RCC 7860 (cell line): ENCODE data around the gene AGPAT4.
A peak's percentile ranks its signal among the peaks of the same experiment; 100 is the strongest.

Experiments used
- DNase-seq: peaks from one replicate; pipeline ENCODE4 v3.0.0-alpha.2; 2015; ENCODE audit warnings: low spot score
- FAIRE-seq: peaks from 2 replicates; lab custom pipeline; 2012; peaks lifted over from hg19 to GRCh38; lab: Jason Lieb, UNC

The AGPAT4 gene

GRCh38 chr6:161257793-161258457 is 15.9 kb downstream of the AGPAT4 start:
- FAIRE-seq: peak; percentile 91
- DNase-seq: peak; percentile 83

DNA sequence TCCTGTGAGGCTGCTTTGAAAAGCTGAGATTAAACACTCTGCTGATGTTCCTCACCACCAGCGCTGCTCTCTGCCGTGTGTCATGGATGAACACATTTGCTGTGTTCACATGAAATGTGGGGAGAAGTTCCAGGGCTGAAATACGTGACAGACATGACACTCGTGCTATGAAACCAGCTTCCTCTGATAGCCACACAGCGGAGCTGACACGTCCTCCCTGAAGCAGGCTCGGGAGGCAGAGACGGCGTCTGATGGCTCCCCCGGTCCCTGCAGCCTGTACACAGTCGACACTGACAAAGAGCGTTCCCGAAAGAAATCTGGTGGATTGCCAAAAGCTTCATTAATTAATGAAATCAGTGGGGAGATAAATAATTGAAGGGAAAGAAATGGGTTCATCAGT is 17.5 kb downstream of the AGPAT4 start:
- no peak for DNase-seq
- FAIRE-seq: no peak

DNA sequence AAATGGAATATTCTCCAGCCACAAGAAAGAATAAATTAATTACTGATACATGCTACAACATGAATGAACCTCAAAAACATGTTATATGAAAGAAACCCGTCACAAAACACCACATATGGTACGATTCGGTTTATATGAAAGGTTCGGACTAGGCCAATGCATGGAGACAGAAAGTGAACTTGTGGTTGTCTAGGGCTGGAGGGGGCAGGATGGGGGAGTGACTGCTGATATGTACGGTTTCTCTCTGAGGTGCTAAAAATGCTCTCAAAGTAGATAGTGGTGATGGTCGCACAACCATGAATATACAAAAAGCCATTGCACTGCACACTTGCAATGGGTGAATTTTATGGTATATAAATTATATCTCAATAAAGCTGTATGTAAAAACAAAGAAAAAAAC is 18.3 kb downstream of the AGPAT4 start:
- DNase-seq (no peak), FAIRE-seq (no peak)

- no peak for FAIRE-seq
Measured at GRCh38 chr6:161254464-161255253, 19.2 kb downstream of the AGPAT4 start.

DNA sequence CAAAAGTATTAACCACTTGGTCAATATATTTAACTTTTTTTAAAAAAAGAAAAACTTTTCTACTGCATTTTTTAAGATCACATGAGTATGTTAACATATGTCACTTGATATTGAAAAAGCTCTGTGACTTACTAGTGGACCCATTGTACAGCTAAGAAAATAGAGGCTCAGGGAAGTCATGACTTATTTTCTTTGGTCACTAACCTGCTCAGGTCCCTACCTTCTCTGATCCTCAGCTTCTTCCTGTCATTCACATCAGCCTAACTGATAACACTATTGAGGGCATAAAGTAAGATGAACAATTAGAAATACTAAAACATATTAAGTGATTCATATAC is 19.8 kb downstream of the AGPAT4 start:
- FAIRE-seq (no peak), DNase-seq (no peak)

More at GRCh38 chr6:161254464-161255253, 19.2 kb downstream of the AGPAT4 start:
- DNase-seq: no peak

GRCh38 chr6:161251345-161251744 is 22.5 kb downstream of the AGPAT4 start:
- no peak for FAIRE-seq
- DNase-seq: no peak

GRCh38 chr6:161249327-161249726 is 24.5 kb downstream of the AGPAT4 start:
- FAIRE-seq (no peak), DNase-seq (no peak)

DNA sequence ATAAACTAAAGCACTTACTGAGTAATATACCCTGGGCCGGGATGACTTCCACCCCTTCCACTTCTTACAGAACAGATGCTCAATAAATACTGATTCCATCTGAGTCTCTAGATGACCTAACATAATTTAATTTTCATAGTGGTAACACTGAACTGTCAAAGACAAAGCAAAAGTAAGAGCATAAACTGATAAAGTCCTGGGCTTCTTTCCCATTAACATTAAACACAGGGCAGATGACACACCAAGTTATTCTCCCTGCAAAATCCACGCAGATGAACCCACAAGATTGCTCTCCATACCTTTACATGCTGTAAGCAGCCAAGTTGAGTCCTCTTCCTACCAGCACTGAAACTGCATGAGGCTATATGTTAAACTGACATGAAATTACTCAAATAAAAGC is 27.1 kb downstream of the AGPAT4 start:
- DNase-seq: no peak
- no peak for FAIRE-seq

- DNase-seq: no peak
- FAIRE-seq: no peak
Measured at GRCh38 chr6:161245363-161245762, 28.5 kb downstream of the AGPAT4 start.

GRCh38 chr6:161244725-161245124 is 29.1 kb downstream of the AGPAT4 start:
- FAIRE-seq (no peak), DNase-seq (no peak)

DNA sequence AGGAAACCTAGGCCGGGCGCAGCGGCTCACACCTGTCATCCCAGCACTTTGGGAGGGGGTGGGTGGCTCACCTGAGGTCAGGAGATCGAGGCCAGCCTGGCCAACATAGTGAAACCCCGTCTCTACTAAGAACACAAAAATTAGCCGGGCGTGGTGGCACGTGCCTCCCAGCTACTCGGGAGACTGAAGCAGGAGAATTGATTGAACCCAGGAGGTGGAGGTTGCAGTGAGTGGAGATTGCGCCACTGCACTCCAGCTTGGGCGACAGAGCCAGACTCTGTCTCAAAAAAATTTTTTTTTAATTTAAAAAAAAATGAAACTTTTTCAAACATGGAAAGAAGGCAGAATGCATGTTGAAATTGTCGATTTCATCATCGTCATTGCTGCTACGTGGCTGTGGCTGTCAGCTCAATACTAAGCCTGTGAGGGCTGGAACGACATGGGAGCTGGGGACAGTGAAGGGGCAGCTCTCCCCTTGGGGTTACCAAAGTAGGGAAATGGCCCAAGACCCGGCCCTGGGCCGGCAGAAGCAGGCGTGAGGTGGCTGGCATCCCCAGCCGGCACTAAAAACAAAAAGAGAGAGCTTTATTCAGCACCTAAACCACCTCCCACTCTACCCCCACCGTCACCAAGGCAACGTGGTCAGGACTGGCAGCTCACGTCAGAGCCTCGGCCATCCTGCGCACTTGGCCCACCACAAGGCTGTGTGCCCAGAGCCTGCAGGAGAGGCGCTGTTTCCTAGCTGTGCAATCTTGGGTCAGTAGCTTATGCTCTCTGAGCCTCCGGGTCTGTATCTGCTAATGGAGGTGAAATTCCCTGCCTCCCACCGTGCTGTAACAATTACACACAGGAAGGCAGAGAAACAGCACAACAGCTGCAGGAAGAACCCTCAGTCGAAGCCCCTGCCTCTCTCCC is 30.8 kb downstream of the AGPAT4 start:
- FAIRE-seq (no peak), DNase-seq (no peak)

DNA sequence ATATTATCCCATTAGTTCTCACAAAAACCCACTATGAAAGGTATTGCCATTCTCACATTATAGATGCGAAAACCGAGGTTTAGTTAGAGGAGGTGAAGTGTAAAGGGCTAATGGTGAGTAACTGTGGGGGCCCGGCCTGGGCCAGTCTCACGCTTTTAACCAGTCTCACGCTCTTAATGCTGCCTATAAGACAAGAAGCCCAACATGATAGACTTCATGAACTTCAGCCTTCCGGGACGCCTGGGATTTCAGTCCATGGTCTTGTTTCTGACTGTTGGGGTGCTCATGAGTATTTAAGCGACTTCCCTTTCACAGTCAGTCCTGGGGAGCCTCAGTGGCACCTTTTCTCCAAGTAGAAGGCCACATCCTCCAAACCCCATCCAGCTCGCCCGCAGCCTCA is 31.7 kb downstream of the AGPAT4 start:
- FAIRE-seq (no peak), DNase-seq (no peak)

GRCh38 chr6:161239001-161239400 is 34.9 kb downstream of the AGPAT4 start:
- no peak for DNase-seq
- no peak for FAIRE-seq

GRCh38 chr6:161238500-161238899 is 35.4 kb downstream of the AGPAT4 start:
- DNase-seq: no peak
- FAIRE-seq: no peak

GRCh38 chr6:161238081-161238480 is 35.8 kb downstream of the AGPAT4 start:
- DNase-seq: peak; percentile 36
- FAIRE-seq: no peak

GRCh38 chr6:161237176-161237575 is 36.7 kb downstream of the AGPAT4 start:
- FAIRE-seq: no peak
- no peak for DNase-seq

- FAIRE-seq: no peak
- DNase-seq: no peak
Measured at GRCh38 chr6:161235776-161236633, 37.9 kb downstream of the AGPAT4 start.

DNA sequence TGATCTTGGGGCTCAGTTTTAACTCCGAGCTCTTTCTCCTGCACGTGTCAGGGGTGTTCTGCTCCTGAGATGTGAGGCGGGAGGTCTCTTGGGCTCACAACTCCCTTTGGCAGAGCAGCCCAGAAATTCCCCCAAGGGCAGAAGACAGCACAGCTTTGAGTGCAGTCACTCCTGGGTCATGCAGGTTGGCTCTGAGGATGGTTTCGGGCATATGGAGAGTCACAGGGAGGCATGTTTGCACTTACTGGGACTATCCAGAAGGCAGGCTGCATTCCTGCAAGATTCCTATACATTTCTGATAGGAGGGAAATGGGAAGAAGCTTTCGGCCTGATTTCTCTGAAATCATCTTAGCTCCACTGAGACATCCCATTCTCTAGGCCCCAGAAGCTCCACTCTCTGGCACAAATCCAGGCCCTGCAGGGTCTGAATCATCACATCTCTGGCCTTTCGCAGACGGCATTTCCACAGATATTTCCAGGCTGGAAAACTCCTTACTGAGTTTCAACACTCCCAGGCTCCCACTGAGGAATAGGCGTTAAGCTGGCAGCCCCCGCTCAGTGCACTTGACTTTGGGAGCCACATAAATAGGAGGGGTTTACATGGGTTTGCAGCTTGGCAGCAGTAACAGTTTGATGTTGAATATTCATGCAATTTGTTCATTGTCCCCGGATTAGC is 39.7 kb downstream of the AGPAT4 start:
- FAIRE-seq: peak; percentile 82
- peak; percentile 76 for DNase-seq

DNA sequence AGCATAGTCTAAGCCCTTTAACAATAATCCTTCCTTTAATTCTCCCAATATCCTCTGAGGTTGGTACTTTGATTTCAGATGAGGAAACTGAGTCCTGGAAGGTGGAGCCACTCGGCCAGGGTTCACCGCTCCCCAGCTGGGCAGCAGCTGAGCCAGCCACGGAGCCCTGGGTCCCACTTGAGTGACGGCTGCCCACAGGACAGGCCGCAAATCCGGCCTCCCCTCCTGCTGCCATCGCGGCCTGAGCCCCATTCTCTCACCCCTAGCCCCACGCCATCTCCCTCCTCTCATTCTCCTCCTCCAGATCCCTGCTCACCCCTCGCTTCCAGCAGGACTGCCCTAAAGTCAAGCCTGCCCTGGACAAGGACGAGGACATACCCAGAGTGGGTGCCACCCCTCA is 41.4 kb downstream of the AGPAT4 start:
- DNase-seq (no peak), FAIRE-seq (no peak)

GRCh38 chr6:161232010-161232409 is 41.9 kb downstream of the AGPAT4 start:
- DNase-seq: no peak
- FAIRE-seq: no peak
